MG63 (cell line): ENCODE measurements around the gene CPNE6. TPM values are rescaled to one million over a fixed set of nuclear protein-coding genes. Genes with fewer than 3 reads are reported as not detected.
"Not testable (repeated sequence)": the region's sequence is repeated elsewhere in the genome, so short reads cannot be mapped to it uniquely, and the experiment has no call there.

Experiments
- DNase-seq: peaks from one replicate; pipeline ENCODE4 v3.0.0-alpha.2; 2020
- H3K27me3 ChIP-seq: fragments of 250-450 bp; sonication (Bioruptor Pico); 2 replicates; pipeline ENCODE4 v1.5.1; 2020; ENCODE audit warnings: mild to moderate bottlenecking, moderate library complexity
- H3K36me3 ChIP-seq: fragments of 250-450 bp; sonication (Bioruptor Pico); 2 replicates; pipeline ENCODE4 v1.5.1; 2020; ENCODE audit warnings: mild to moderate bottlenecking, moderate library complexity
- H3K4me3 ChIP-seq: fragments of 250-450 bp; sonication (Bioruptor Pico); 2 replicates; pipeline ENCODE4 v1.5.1; 2020; ENCODE audit warnings: mild to moderate bottlenecking, moderate library complexity
- H3K9me3 ChIP-seq: fragments of 250-450 bp; sonication (Bioruptor Pico); 2 replicates; pipeline ENCODE4 v1.5.1; 2020; ENCODE audit warnings: mild to moderate bottlenecking, moderate library complexity
- total RNA-seq: library from RNA; depleted of rRNA; stranded (reverse); fragments of >200 nt; shearing (Covaris generic); gene quantifications from 2 replicates; pipeline ENCODE4 v1.2.3, GENCODE V29; 2014; ENCODE audit warnings: low replicate concordance

The CPNE6 gene
- total RNA-seq, 1 experiment from 2014 or later: not detected

- Histone ChIP-seq H3K4me3 (no peak overlapping the region), H3K27me3 (no peaks in the 10 kb centered on the region), H3K9me3 (no peaks in the 10 kb centered on the region), H3K36me3 (no peaks in the 10 kb centered on the region; the same call in 1 of the 2 replicates)
- DNase-seq: no peak
Observed at GRCh38 chr14:24102357-24103048, 31.1 kb downstream of the CPNE6 start.

GRCh38 chr14:24103451-24103850 is 32.1 kb downstream of the CPNE6 start:
- Histone ChIP-seq H3K4me3 (no peak overlapping the region), H3K9me3 (no peaks in the 10 kb centered on the region), H3K27me3 (no peaks in the 10 kb centered on the region), H3K36me3 (no peaks in the 10 kb centered on the region; the same call in 1 of the 2 replicates)
- no peak for DNase-seq

GRCh38 chr14:24105609-24106239 is 34.4 kb downstream of the CPNE6 start:
- not testable (repeated sequence) for H3K36me3 ChIP-seq, H3K27me3 ChIP-seq, H3K4me3 ChIP-seq, DNase-seq, H3K9me3 ChIP-seq

- Histone ChIP-seq H3K9me3 (no peaks in the 10 kb centered on the region), H3K4me3 (no peak overlapping the region), H3K36me3 (no peaks in the 10 kb centered on the region; the same call in 1 of the 2 replicates), H3K27me3 (no peaks in the 10 kb centered on the region)
- DNase-seq: no peak
Observed at GRCh38 chr14:24106672-24107271, 35.4 kb downstream of the CPNE6 start.

- no peak overlapping the region for H3K4me3 ChIP-seq
- no peak for DNase-seq
- H3K36me3 ChIP-seq: no peaks in the 10 kb centered on the region
- H3K27me3 ChIP-seq: no peaks in the 10 kb centered on the region
- H3K9me3 ChIP-seq: no peaks in the 10 kb centered on the region
Observed at GRCh38 chr14:24108336-24108874, 37.0 kb downstream of the CPNE6 start.

- H3K9me3 ChIP-seq: no peaks in the 10 kb centered on the region
- no peak for DNase-seq
- no peak overlapping the region for H3K4me3 ChIP-seq
- no peaks in the 10 kb centered on the region for H3K27me3 ChIP-seq
- no peaks in the 10 kb centered on the region for H3K36me3 ChIP-seq
Observed at GRCh38 chr14:24110060-24110459, 38.7 kb downstream of the CPNE6 start.

GRCh38 chr14:24110523-24110922 is 39.2 kb downstream of the CPNE6 start:
- H3K4me3 ChIP-seq: no peak overlapping the region
- no peak for DNase-seq

GRCh38 chr14:24113379-24113800 is 42.0 kb downstream of the CPNE6 start:
- no peaks in the 10 kb centered on the region for H3K36me3 ChIP-seq
- H3K27me3 ChIP-seq: no peaks in the 10 kb centered on the region
- peak overlapping the region; percentile 63 for H3K4me3 ChIP-seq
- H3K9me3 ChIP-seq: no peaks in the 10 kb centered on the region
- no peak for DNase-seq

More at GRCh38 chr14:24110523-24110922, 39.2 kb downstream of the CPNE6 start:
- Histone ChIP-seq H3K36me3 (no peaks in the 10 kb centered on the region), H3K27me3 (no peaks in the 10 kb centered on the region), H3K9me3 (no peaks in the 10 kb centered on the region)

- Histone ChIP-seq H3K4me3 (peak overlapping the region; percentile 63), H3K36me3 (no peaks in the 10 kb centered on the region), H3K9me3 (no peaks in the 10 kb centered on the region), H3K27me3 (no peaks in the 10 kb centered on the region)
- peak; percentile 93 for DNase-seq
Observed at GRCh38 chr14:24113801-24114531, 42.6 kb downstream of the CPNE6 start.

GRCh38 chr14:24114532-24115421 is 43.4 kb downstream of the CPNE6 start, which contains the start of the genes DCAF11 and NRL:
TSS of gene DCAF11 (plus strand) at chr14:24114777. CDS start at chr14:24115595, 818 bp downstream.
TSS of gene NRL (minus strand) at chr14:24114949. CDS start at chr14:24082848, 32,101 bp downstream.
- no peaks in the 10 kb centered on the region for H3K36me3 ChIP-seq
- H3K4me3 ChIP-seq: peak within 1 kb of the TSS; percentile 63
- DNase-seq: peak; percentile 95
- H3K27me3 ChIP-seq: no peaks in the 10 kb centered on the region
- no peaks in the 10 kb centered on the region for H3K9me3 ChIP-seq

- no peak for DNase-seq
- Histone ChIP-seq H3K36me3 (no peaks in the 10 kb centered on the region), H3K27me3 (no peaks in the 10 kb centered on the region), H3K9me3 (no peaks in the 10 kb centered on the region), H3K4me3 (peak overlapping the region; percentile 63)
Observed at GRCh38 chr14:24115422-24116127, 44.2 kb downstream of the CPNE6 start.

- no peak overlapping the region for H3K4me3 ChIP-seq
Observed at GRCh38 chr14:24116128-24116814, 44.9 kb downstream of the CPNE6 start.

GRCh38 chr14:24117179-24117578 is 45.8 kb downstream of the CPNE6 start:
- Histone ChIP-seq H3K9me3 (no peaks in the 10 kb centered on the region), H3K4me3 (no peak overlapping the region), H3K27me3 (no peaks in the 10 kb centered on the region), H3K36me3 (no peaks in the 10 kb centered on the region)
- no peak for DNase-seq

More at GRCh38 chr14:24116128-24116814, 44.9 kb downstream of the CPNE6 start:
- no peaks in the 10 kb centered on the region for H3K9me3 ChIP-seq
- H3K27me3 ChIP-seq: no peaks in the 10 kb centered on the region
- DNase-seq: no peak
- H3K36me3 ChIP-seq: no peaks in the 10 kb centered on the region

GRCh38 chr14:24119691-24120090 is 48.3 kb downstream of the CPNE6 start:
- Histone ChIP-seq H3K36me3 (no peaks in the 10 kb centered on the region), H3K4me3 (no peak overlapping the region), H3K27me3 (no peaks in the 10 kb centered on the region), H3K9me3 (no peaks in the 10 kb centered on the region)
- DNase-seq: no peak

GRCh38 chr14:24121210-24121609 is 49.8 kb downstream of the CPNE6 start:
- Histone ChIP-seq H3K4me3 (no peak overlapping the region), H3K9me3 (no peaks in the 10 kb centered on the region), H3K36me3 (no peaks in the 10 kb centered on the region), H3K27me3 (no peaks in the 10 kb centered on the region)
- DNase-seq: no peak
